Choroid plexus epithelial cell (primary cell): ENCODE results near the gene SPATA16.
A peak's percentile ranks its signal among the peaks of the same experiment; 100 is the strongest.

Experiments
- DNase-seq: peaks from one replicate; pipeline ENCODE4 v3.0.0-alpha.2; 2010; ENCODE audit warnings: low read depth
- H3K4me3 ChIP-seq: 2 replicates; pipeline ENCODE4 v1.5.1; 2011; ENCODE audit warnings: low read depth, mild to moderate bottlenecking, control low read depth, low read length, moderate library complexity
- CTCF ChIP-seq: conservative IDR thresholded peaks from 2 replicates; pipeline ENCODE4 v1.5.1; 2011; ENCODE audit warnings: low read depth, mild to moderate bottlenecking, control low read depth, inconsistent platforms, low read length, moderate library complexity

Gene SPATA16

GRCh38 chr3:173096140-173096539 lies 44.9 kb downstream of the SPATA16 start:
- H3K4me3 ChIP-seq: no peak overlapping the region
- TF ChIP-seq CTCF: no peak
- DNase-seq: no peak

GRCh38 chr3:173092038-173092437 lies 49.0 kb downstream of the SPATA16 start:
- DNase-seq: no peak
- TF ChIP-seq CTCF: no peak
- H3K4me3 ChIP-seq: no peak overlapping the region

DNA sequence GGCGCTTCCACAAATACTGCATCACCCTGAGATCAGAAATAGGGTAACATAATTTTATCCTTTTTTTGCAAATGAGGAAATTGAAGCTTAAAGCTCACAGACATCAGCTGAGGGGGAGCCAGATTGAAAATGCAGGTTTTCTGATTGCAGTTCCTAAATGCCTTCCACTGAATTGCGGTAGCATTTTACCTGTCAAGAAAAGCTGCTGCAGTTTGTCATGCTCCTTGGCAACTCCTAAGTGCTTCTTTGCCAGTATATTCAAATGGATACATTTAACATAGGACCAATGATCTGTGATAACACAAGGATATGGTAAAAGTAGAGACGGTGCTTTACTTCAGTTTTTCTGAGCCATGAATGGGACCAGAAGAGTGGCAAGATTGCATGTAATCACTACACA lies 50.5 kb downstream of the SPATA16 start:
- no peak overlapping the region for H3K4me3 ChIP-seq
- TF ChIP-seq CTCF: no peak

GRCh38 chr3:173089283-173089682 lies 51.8 kb downstream of the SPATA16 start:
- H3K4me3 ChIP-seq: no peak overlapping the region
- no peak for DNase-seq
- no peak for TF ChIP-seq CTCF

More for the DNA sequence above, 50.5 kb downstream of the SPATA16 start:
- no peak for DNase-seq

- no peak for TF ChIP-seq CTCF
Observed at GRCh38 chr3:173078525-173078924, 62.5 kb downstream of the SPATA16 start.

DNA sequence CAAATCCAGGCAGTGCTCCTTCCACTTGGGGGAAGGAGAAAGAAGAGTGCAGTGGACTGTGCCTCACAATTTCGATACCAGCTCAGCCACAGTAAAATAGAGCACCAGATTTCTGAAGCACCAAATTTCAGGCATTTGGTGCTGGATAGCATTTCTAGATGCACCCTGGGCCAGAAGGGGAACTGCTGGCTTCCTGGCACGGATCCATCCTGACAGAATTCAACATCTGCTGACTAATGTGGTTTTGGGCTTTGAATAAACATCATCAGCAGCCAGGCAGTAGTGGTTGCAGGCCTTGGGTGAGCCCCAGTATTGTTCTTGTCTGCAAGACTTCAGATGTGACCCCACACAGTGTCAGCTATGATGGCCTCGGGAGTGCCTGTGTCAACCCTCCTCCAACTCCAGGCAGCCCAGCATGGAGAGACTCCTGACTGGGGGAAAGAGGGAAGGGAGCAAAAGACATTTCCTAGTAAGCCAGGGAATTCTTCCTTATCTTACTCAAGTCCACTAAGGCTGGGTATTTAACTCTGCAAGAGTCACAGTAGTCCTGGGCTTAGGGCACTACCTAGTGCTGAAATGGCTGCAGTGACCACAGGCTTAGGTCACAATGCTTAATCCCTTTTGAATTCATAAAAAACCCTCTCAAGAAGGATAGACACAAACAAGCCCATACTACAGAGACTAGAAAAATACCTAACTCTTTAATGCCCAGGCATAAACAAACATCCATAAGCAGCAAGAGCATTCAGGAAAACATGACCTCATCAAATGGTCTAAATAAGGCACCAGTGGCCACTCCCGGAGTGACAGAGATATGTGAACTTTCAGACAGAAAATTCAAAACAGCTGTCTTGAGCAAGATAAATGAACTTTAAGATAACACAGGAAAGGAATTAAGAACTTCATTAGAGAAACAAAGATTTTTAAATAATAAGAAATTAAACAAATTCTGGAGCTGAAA lies 74.7 kb downstream of the SPATA16 start:
- DNase-seq: peak; percentile 84
- TF ChIP-seq CTCF: no peak
- H3K4me3 ChIP-seq: no peak overlapping the region

More at GRCh38 chr3:173078525-173078924, 62.5 kb downstream of the SPATA16 start:
- DNase-seq: no peak
- H3K4me3 ChIP-seq: no peak overlapping the region
